ENCODE data around the gene WWOX. TPM values are rescaled to one million over a fixed set of nuclear protein-coding genes. Genes with fewer than 3 reads are reported as not detected.

WWOX gene
- total RNA-seq, 4 donors from 2014 or later, result 76.8 to 102 (median 83.6) TPM

- H3K4me3 ChIP-seq, result no peak overlapping the region
- H3K27me3 ChIP-seq, result no peaks in the 10 kb centered on the region
- TF ChIP-seq CTCF (IDR thresholded peaks at IDR 0.05) (no peak), POLR2A (IDR thresholded peaks at IDR 0.05) (no peak), EP300 (IDR thresholded peaks at IDR 0.05) (no peak)
- peaks cover 0 to 6% (median 0%) of the 10 kb centered on the region in 3 donors for H3K36me3 ChIP-seq
- DNase-seq (ENCODE audit: low spot score in 2 of 2), result no peak
- 72 to 87% methylated on average over 9 of the region's 9 CpGs for WGBS, 2 donors
- no peak overlapping the region for H3K27ac ChIP-seq
- H3K9me3 ChIP-seq, result no peaks in the 10 kb centered on the region
- no peaks in the 10 kb centered on the region for H3K4me1 ChIP-seq
Observed at GRCh38 chr16:78192734-78193488, 93.5 kb downstream of the WWOX start.

- no peak for TF ChIP-seq POLR2A (IDR thresholded peaks at IDR 0.05)
- no peak overlapping the region for H3K4me3 ChIP-seq
- 98% methylated on average over 3 of the region's 3 CpGs for WGBS, 2 donors
- DNase-seq (ENCODE audit: low spot score in 2 of 2), result no peak
- peaks cover 0 to 5% (median 0%) of the 10 kb centered on the region in 3 donors for H3K36me3 ChIP-seq
- H3K4me1 ChIP-seq, result no peaks in the 10 kb centered on the region
- no peaks in the 10 kb centered on the region for H3K9me3 ChIP-seq
- H3K27ac ChIP-seq, result no peak overlapping the region
- no peaks in the 10 kb centered on the region for H3K27me3 ChIP-seq
Observed at GRCh38 chr16:78194948-78195347, 95.5 kb downstream of the WWOX start.

- DNase-seq (ENCODE audit: low spot score in 2 of 2), result no peak
- no peaks in the 10 kb centered on the region for H3K27me3 ChIP-seq
- H3K27ac ChIP-seq, result no peak overlapping the region
- H3K4me1 ChIP-seq, result no peaks in the 10 kb centered on the region
- no peaks in the 10 kb centered on the region for H3K36me3 ChIP-seq
- 61 to 62% methylated on average over 4 of the region's 4 CpGs for WGBS, 2 donors
- H3K4me3 ChIP-seq, result no peak overlapping the region
- TF ChIP-seq POLR2A (IDR thresholded peaks at IDR 0.05), result no peak
- H3K9me3 ChIP-seq, result no peaks in the 10 kb centered on the region
Observed at GRCh38 chr16:78195797-78196196, 96.3 kb downstream of the WWOX start.

- WGBS, 2 donors, result 57 to 68% methylated on average over 2 of the region's 2 CpGs
- TF ChIP-seq CTCF (IDR thresholded peaks at IDR 0.05), result no peak
- no peak for TF ChIP-seq POLR2A (IDR thresholded peaks at IDR 0.05)
- TF ChIP-seq EP300 (IDR thresholded peaks at IDR 0.05), result no peak
Observed at GRCh38 chr16:78196502-78196901, 97.0 kb downstream of the WWOX start.

GRCh38 chr16:78198288-78198687 is 98.8 kb downstream of the WWOX start:
- Histone ChIP-seq H3K4me1 (no peaks in the 10 kb centered on the region), H3K36me3 (no peaks in the 10 kb centered on the region), H3K4me3 (no peak overlapping the region), H3K9me3 (no peaks in the 10 kb centered on the region), H3K27ac (no peak overlapping the region), H3K27me3 (no peaks in the 10 kb centered on the region)
- DNase-seq (ENCODE audit: low spot score in 2 of 2), result no peak
- WGBS, 2 donors, result 77 to 82% methylated on average over 5 of the region's 5 CpGs
- TF ChIP-seq CTCF (IDR thresholded peaks at IDR 0.05), result no peak
- no peak for TF ChIP-seq EP300 (IDR thresholded peaks at IDR 0.05)
- TF ChIP-seq POLR2A (IDR thresholded peaks at IDR 0.05), result no peak

More at GRCh38 chr16:78196502-78196901, 97.0 kb downstream of the WWOX start:
- no peaks in the 10 kb centered on the region for H3K4me1 ChIP-seq
- H3K4me3 ChIP-seq, result no peak overlapping the region
- H3K27me3 ChIP-seq, result no peaks in the 10 kb centered on the region
- no peaks in the 10 kb centered on the region for H3K9me3 ChIP-seq
- H3K36me3 ChIP-seq, result no peaks in the 10 kb centered on the region
- H3K27ac ChIP-seq, result no peak overlapping the region
- DNase-seq (ENCODE audit: low spot score in 2 of 2), result no peak

- Histone ChIP-seq H3K27me3 (no peaks in the 10 kb centered on the region), H3K4me3 (no peak overlapping the region), H3K36me3 (no peaks in the 10 kb centered on the region), H3K4me1 (no peaks in the 10 kb centered on the region), H3K9me3 (no peaks in the 10 kb centered on the region), H3K27ac (no peak overlapping the region)
- TF ChIP-seq POLR2A (IDR thresholded peaks at IDR 0.05) (no peak), EP300 (IDR thresholded peaks at IDR 0.05) (no peak), CTCF (IDR thresholded peaks at IDR 0.05) (no peak)
- WGBS, 2 donors, result 83 to 86% methylated on average over 7 of the region's 7 CpGs
- no peak for DNase-seq (ENCODE audit: low spot score in 2 of 2)
Observed at GRCh38 chr16:78199325-78200022, 100.0 kb downstream of the WWOX start.
